ENCODE measurements around the gene OR8B3. TPM values are rescaled to one million over a fixed set of nuclear protein-coding genes. Genes with fewer than 3 reads are reported as not detected.

The OR8B3 gene
- total RNA-seq, 1 donor from 2014 or later: not detected

DNA sequence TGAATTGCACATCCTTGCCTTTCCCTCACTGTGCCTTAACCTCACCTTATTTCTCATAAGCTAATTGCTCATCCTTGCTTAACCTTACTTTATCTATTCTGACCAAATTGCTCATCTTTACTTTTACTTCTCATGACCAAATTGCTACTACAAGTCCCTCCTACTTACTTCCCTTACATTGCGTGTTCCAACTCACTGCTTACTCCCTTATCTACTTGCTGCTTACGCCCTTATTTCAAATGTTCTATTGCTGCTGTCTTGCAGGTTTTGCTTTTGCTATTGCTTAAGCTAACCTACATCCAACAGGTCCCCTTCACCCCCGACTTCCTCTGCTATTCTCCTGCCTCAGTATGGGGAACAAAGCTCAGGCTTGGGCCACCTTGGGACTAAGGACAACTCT lies 22.5 kb downstream of the OR8B3 start:
- DNase-seq (no peak), ATAC-seq (no peak)
- Histone ChIP-seq H3K36me3 (no peaks in the 10 kb centered on the region), H3K4me3 (no peak overlapping the region), H3K27me3 (ENCODE audit: low read depth) (no peaks in the 10 kb centered on the region), H3K27ac (no peak overlapping the region), H3K9me3 (no peaks in the 10 kb centered on the region), H3K4me1 (no peaks in the 10 kb centered on the region)
- TF ChIP-seq, protein P1, sequence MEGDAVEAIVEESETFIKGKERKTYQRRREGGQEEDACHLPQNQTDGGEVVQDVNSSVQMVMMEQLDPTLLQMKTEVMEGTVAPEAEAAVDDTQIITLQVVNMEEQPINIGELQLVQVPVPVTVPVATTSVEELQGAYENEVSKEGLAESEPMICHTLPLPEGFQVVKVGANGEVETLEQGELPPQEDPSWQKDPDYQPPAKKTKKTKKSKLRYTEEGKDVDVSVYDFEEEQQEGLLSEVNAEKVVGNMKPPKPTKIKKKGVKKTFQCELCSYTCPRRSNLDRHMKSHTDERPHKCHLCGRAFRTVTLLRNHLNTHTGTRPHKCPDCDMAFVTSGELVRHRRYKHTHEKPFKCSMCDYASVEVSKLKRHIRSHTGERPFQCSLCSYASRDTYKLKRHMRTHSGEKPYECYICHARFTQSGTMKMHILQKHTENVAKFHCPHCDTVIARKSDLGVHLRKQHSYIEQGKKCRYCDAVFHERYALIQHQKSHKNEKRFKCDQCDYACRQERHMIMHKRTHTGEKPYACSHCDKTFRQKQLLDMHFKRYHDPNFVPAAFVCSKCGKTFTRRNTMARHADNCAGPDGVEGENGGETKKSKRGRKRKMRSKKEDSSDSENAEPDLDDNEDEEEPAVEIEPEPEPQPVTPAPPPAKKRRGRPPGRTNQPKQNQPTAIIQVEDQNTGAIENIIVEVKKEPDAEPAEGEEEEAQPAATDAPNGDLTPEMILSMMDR (IDR thresholded peaks at IDR 0.05): no peak
- intact Hi-C loops (cut with DNase I): no loop called here

- ATAC-seq (no peak), DNase-seq (no peak)
- TF ChIP-seq, protein P1 (IDR thresholded peaks at IDR 0.05): no peak
- no peaks in the 10 kb centered on the region for H3K36me3 ChIP-seq
- H3K4me1 ChIP-seq: no peaks in the 10 kb centered on the region
- H3K27me3 ChIP-seq (ENCODE audit: low read depth): no peaks in the 10 kb centered on the region
- H3K4me3 ChIP-seq: no peak overlapping the region
- no peak overlapping the region for H3K27ac ChIP-seq
- no peaks in the 10 kb centered on the region for H3K9me3 ChIP-seq
- intact Hi-C loops (cut with DNase I): no loop called here
Measured at GRCh38 chr11:124359566-124359965, 39.3 kb downstream of the OR8B3 start.

- Histone ChIP-seq H3K27ac (no peak overlapping the region), H3K9me3 (no peaks in the 10 kb centered on the region), H3K36me3 (no peaks in the 10 kb centered on the region), H3K27me3 (ENCODE audit: low read depth) (no peaks in the 10 kb centered on the region), H3K4me3 (no peak overlapping the region), H3K4me1 (no peaks in the 10 kb centered on the region)
- TF ChIP-seq, protein P1 (IDR thresholded peaks at IDR 0.05): no peak
- DNase-seq (no peak), ATAC-seq (no peak)
- intact Hi-C loops (cut with DNase I): no loop called here
Measured at GRCh38 chr11:124346311-124346955, 52.4 kb downstream of the OR8B3 start.

Other genes starting within 250 kb of the OR8B3 start
- not detected for gene OR10D3, start 215.7 kb downstream of the OR8B3 start, total RNA-seq
- not detected for gene OR8G1, start 157.9 kb downstream of the OR8B3 start, total RNA-seq
- gene OR8G5, start 142.6 kb downstream of the OR8B3 start, total RNA-seq: 0.35 TPM
- gene OR8D1, start 85.1 kb downstream of the OR8B3 start, total RNA-seq: not detected
- gene OR8D2, start 78.8 kb downstream of the OR8B3 start, total RNA-seq: not detected
- not detected for gene OR8B2, start 14.5 kb downstream of the OR8B3 start, total RNA-seq
- not detected for gene OR8B4, start 25.8 kb upstream of the OR8B3 start, total RNA-seq
- not detected for gene OR8B8, start 46.7 kb upstream of the OR8B3 start, total RNA-seq
- not detected for gene OR8B12, start 144.6 kb upstream of the OR8B3 start, total RNA-seq
- not detected for gene OR8A1, start 171.0 kb upstream of the OR8B3 start, total RNA-seq
- not detected for gene PANX3, start 212.4 kb upstream of the OR8B3 start, total RNA-seq
- gene TBRG1, start 223.8 kb upstream of the OR8B3 start, total RNA-seq: 46.3 TPM

All from lower lobe of right lung (tissue), 2 donors.